ENCODE measurements around the gene CCDC188.

CCDC188 gene

DNA sequence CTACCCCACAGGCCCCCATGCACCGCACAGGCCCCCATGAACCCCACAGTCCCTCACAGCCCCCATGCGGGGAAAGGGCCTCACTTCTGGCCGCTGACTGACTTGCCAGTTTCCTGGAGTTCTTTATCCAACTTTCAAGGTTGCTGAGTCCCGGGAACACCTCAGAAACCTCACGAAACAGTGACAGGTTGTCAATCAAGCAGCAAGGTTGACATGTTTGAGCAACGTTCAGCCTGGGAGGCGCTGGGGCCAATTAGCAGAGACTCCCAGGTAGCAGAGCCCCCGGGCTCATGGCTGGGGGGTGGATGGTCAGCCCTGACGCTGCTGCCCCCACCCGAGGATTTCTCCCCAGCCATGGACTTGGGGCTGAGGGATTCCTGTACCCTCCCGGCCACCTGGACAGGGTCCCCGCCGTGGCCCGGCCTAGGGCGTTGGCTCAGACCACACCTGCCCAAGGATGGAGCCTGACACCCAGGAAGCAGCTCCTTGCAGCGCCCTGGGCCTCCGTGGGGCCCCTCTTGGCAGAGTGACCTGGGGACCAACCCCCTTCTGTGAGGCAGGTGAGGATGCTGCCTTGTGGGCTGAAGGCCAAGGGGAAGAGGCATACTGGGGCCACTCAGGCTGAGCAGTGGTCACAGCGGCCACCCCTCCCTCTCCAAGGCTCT lies 33.8 kb upstream of the CCDC188 start:
- no peak for DNase-seq

DNA sequence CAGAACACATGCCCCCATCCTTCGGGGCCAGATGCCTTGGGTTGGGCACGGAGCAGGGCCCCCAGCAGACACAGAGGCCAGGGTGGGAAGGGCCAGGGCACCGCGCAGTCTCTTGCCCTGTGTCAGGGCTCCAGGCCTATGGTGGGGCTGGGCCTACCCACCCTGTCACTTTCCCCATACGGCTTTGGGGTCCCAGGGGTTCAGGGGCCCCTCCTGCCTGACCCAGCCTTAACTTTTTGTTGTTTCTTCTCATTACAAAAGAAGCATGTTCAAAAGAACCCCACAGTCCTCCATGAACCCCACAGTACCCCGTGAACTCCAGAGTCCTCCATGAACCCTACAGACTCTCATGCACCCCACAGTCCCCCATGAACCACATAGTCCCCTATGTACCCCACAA lies 33.0 kb upstream of the CCDC188 start:
- DNase-seq: no peak

DNA sequence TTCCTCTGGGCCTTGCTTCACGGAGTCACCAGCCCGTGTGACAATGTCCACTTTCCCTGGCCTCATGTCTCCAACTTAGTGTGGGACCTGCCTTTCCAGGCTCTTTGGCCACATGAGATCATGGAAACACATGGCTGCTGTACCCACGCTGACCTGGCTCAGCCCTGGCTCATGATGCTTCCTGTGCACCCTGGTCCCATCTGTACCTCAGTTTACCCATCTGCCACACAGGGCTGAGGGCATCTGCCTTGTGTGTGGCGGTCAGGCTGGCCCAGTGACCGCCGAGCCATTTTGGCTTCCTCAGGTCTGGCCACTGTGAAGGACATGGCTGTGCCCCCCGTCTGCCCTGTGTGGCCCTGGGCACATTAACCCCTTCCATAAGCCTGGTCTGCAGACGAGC lies 32.2 kb upstream of the CCDC188 start:
- no peak for DNase-seq

GRCh38 chr22:20182365-20182764 lies 31.5 kb upstream of the CCDC188 start:
- no peak for DNase-seq

GRCh38 chr22:20181884-20182236 lies 31.0 kb upstream of the CCDC188 start:
- no peak for DNase-seq

- no peak for DNase-seq
Observed at GRCh38 chr22:20181194-20181883, 30.5 kb upstream of the CCDC188 start.

- no peak for DNase-seq
Observed at GRCh38 chr22:20180640-20181039, 29.8 kb upstream of the CCDC188 start.

DNA sequence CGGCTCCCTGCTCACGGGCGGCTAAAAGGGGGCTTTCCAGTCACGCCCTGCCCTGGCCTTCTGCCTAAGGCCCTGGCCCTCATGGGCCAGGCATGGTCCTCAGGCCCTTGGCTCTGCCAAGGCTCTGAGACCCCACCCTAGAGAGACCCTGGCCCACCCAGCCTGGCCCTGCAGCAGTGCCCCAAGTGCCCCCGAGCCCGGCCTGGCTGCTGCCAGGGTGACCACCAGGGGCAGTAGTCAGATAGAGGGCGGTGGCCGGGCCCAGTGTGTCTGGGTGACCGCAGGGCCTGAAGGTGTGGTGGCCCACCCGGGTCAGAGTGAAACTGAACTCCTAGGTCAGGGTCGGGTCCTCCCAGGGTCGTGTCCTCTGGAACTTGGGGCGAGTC lies 29.4 kb upstream of the CCDC188 start:
- DNase-seq: no peak

GRCh38 chr22:20179455-20180244 lies 28.8 kb upstream of the CCDC188 start:
- no peak for DNase-seq

DNA sequence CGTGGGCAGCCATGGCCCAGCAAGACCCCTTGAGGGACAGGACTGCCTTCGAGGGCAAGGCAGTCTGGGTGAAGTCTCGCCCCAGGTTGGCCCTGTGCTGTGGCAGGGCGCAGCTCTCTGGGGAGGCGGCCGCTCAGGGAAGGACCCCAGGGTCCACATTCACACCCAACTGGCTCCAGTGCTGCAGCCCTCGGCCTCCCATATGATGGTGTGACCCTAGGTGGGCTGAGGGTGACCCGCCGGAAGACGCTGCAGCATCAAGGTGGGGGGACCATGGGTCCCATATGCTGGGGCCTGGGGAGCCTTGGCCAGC lies 28.0 kb upstream of the CCDC188 start:
- no peak for DNase-seq

GRCh38 chr22:20178075-20178914 lies 27.4 kb upstream of the CCDC188 start:
- DNase-seq: no peak

GRCh38 chr22:20177217-20177911 lies 26.5 kb upstream of the CCDC188 start:
- DNase-seq: no peak

- no peak for DNase-seq
Observed at GRCh38 chr22:20176421-20177085, 25.7 kb upstream of the CCDC188 start.

DNA sequence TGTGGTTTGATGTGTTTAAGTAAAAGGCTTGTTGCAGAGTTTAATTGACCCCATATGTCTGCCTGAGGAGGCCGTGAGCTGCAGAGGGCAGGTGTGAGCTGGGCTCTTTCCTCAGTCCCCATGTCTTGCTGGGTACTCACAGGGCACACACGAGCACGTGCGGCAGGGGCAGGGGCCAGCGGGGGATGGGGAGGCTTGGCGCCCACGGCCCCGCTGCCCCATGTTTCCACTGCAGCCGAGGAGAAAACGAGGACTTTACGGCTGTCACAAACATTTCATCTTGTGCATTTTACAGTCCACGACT lies 24.7 kb upstream of the CCDC188 start:
- no peak for DNase-seq

- DNase-seq: no peak
Observed at GRCh38 chr22:20174785-20175596, 24.1 kb upstream of the CCDC188 start.

DNA sequence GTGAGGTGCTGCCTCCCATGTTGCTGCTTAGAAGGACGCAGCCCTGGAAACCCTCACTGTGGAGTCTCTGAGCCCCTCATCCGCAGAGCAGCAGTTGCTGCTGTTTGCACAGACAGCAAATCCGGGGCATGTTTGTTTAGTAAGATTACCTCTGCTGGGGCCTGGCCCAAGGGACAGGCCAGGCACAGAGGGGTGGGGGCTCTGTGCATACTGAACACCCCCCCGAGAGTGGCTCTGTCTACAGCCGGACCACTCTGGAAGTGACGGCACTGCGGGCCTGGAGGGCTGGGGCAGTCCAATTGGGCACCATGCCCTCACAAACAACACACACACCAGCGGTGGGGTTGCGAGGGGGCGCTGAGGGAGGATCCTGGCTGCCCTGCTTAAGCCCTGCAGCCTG lies 22.9 kb upstream of the CCDC188 start:
- DNase-seq: no peak

- no peak for DNase-seq
Observed at GRCh38 chr22:20173246-20173645, 22.4 kb upstream of the CCDC188 start.

GRCh38 chr22:20172141-20172613 lies 21.3 kb upstream of the CCDC188 start:
- DNase-seq: no peak

GRCh38 chr22:20171288-20172140 lies 20.7 kb upstream of the CCDC188 start:
- no peak for DNase-seq

- no peak for DNase-seq
Observed at GRCh38 chr22:20170170-20170569, 19.3 kb upstream of the CCDC188 start.
